Liver (tissue), 9 donors: ENCODE measurements around the gene MYOCOS. TPM values are rescaled to one million over a fixed set of nuclear protein-coding genes. Genes with fewer than 3 reads are reported as not detected.

Source experiments
- DNase-seq: peaks from one replicate; pipeline ENCODE4 v3.0.0-alpha.2; 2017; ENCODE audit warnings: low spot score
- H3K27ac ChIP-seq, 2 donors: one replicate each; pipeline ENCODE4 v1.7.0; 2013; ENCODE audit warnings: inconsistent platforms in 2 of 2, low read length in 2 of 2, control low read depth in 1 of 2, low read depth in 1 of 2, mild to moderate bottlenecking in 1 of 2
- H3K27me3 ChIP-seq, 4 donors: one replicate each; pipeline versions ENCODE4 v1.6.1 to v1.7.0; 2013; ENCODE audit warnings: low read length in 3 of 4, inconsistent platforms in 1 of 4, mild to moderate bottlenecking in 1 of 4, moderate library complexity in 1 of 4; ENCODE audit not compliant: control insufficient read depth in 4 of 4, insufficient read depth in 4 of 4
- H3K36me3 ChIP-seq, 4 donors: one replicate each; pipeline versions ENCODE4 v1.6.1 to v1.7.0; 2013; ENCODE audit warnings: low read length in 3 of 4, mild to moderate bottlenecking in 3 of 4, low read depth in 1 of 4, moderate library complexity in 1 of 4; ENCODE audit not compliant: control insufficient read depth in 4 of 4, insufficient read depth in 3 of 4
- H3K4me1 ChIP-seq, 4 donors: one replicate each; pipeline versions ENCODE4 v1.6.1 to v1.7.0; 2013; ENCODE audit warnings: low read length in 3 of 4, mild to moderate bottlenecking in 3 of 4, moderate library complexity in 1 of 4; ENCODE audit not compliant: control insufficient read depth in 4 of 4, insufficient read depth in 4 of 4
- H3K4me3 ChIP-seq, 3 donors: one replicate each; pipeline versions ENCODE4 v1.6.1 to v1.7.0; 2013; ENCODE audit warnings: low read length in 3 of 3, control low read depth in 1 of 3, low read depth in 1 of 3, mild to moderate bottlenecking in 1 of 3
- H3K9ac ChIP-seq, 2 donors: one replicate each; pipeline ENCODE4 v1.7.0; 2013; ENCODE audit warnings: low read length in 2 of 2, mild to moderate bottlenecking in 2 of 2, moderate library complexity in 2 of 2, control low read depth in 1 of 2, low read depth in 1 of 2
- H3K9me3 ChIP-seq, 4 donors: one replicate each; pipeline versions ENCODE4 v1.6.1 to v1.7.0; 2013; ENCODE audit warnings: low read length in 3 of 4; ENCODE audit not compliant: control insufficient read depth in 4 of 4
- CTCF ChIP-seq: fragments of 150-350 bp; IDR thresholded peaks from 2 replicates; pipeline ENCODE4 v1.5.1; 2017; ENCODE audit warnings: improper control_type of control experiment, low read depth, low read length; ENCODE audit not compliant: missing input control
- EGR1 ChIP-seq, 2 donors: IDR thresholded peaks; 2 replicates each; pipeline ENCODE4 v1.6.1; 2016 to 2018; ENCODE audit warnings: antibody characterized with exemption in 2 of 2, low read depth in 2 of 2
- FOXA1 ChIP-seq: IDR thresholded peaks from 2 replicates; pipeline ENCODE4 v1.6.1; 2016; ENCODE audit warnings: antibody characterized with exemption
- FOXA2 ChIP-seq: IDR thresholded peaks from 2 replicates; pipeline ENCODE4 v1.6.1; 2016; ENCODE audit warnings: antibody characterized with exemption
- GABPA ChIP-seq, 2 donors: IDR thresholded peaks in 1 of 2; conservative IDR thresholded peaks in 1 of 2; 2 replicates each; pipeline ENCODE4 v1.6.1; 2016; ENCODE audit warnings: antibody characterized with exemption in 2 of 2, mild to moderate bottlenecking in 1 of 2, moderate library complexity in 1 of 2
- HNF4A ChIP-seq, 2 donors: conservative IDR thresholded peaks; 2 replicates each; pipeline ENCODE4 v1.6.1; 2016; ENCODE audit warnings: antibody characterized with exemption in 2 of 2, mild to moderate bottlenecking in 2 of 2
- HNF4G ChIP-seq: IDR thresholded peaks from 2 replicates; pipeline ENCODE4 v1.6.1; 2016; ENCODE audit warnings: antibody characterized with exemption
- JUND ChIP-seq, 2 donors: IDR thresholded peaks; 2 replicates each; pipeline ENCODE4 v1.6.1; 2016; ENCODE audit warnings: antibody characterized with exemption in 2 of 2
- NR2F2 ChIP-seq: IDR thresholded peaks from 2 replicates; pipeline ENCODE4 v1.6.1; 2016; ENCODE audit warnings: antibody characterized with exemption
- RAD21 ChIP-seq, 2 donors: IDR thresholded peaks; 2 replicates each; pipeline ENCODE4 v1.6.1; 2016; ENCODE audit warnings: antibody characterized with exemption in 2 of 2, mild to moderate bottlenecking in 2 of 2
- REST ChIP-seq: IDR thresholded peaks from 2 replicates; pipeline ENCODE4 v1.6.1; 2016; ENCODE audit warnings: antibody characterized with exemption, mild to moderate bottlenecking
- RXRA ChIP-seq, 2 donors: IDR thresholded peaks; 2 replicates each; pipeline ENCODE4 v1.6.1; 2017 to 2018; ENCODE audit warnings: antibody characterized with exemption in 2 of 2, mild to moderate bottlenecking in 1 of 2
- SP1 ChIP-seq: IDR thresholded peaks from 2 replicates; pipeline ENCODE4 v1.6.1; 2018; ENCODE audit warnings: antibody characterized with exemption, mild to moderate bottlenecking
- TAF1 ChIP-seq: conservative IDR thresholded peaks from 2 replicates; pipeline ENCODE4 v1.6.1; 2016; ENCODE audit warnings: antibody characterized with exemption, mild to moderate bottlenecking
- YY1 ChIP-seq: IDR thresholded peaks from 2 replicates; pipeline ENCODE4 v1.6.1; 2016; ENCODE audit warnings: antibody characterized with exemption, mild to moderate bottlenecking
- WGBS: extraction: QIAGEN DNeasy Blood & Tissue Kit; methylation state at CpG from one replicate; pipeline ENCODE4 v1.1.7; 2013; 5-methylcytosine and 5-hydroxymethylcytosine counted together
- polyA plus RNA-seq, 2 donors: library from polyadenylated mRNA; stranded (reverse) in 1 of 2; unstranded in 1 of 2; fragments of 200-250 nt in 1 of 2; fragments of >200 nt in 1 of 2; fragmentation: Nextera tagmentation in 1 of 2; extraction: Ambion mirVana in 1 of 2; gene quantifications; one replicate each; pipeline versions ENCODE4 v1.2.1 to v1.2.3, GENCODE V29; 2013 to 2015
- total RNA-seq, 2 donors: library from RNA; depleted of rRNA; stranded (reverse); fragments of >200 nt; gene quantifications; one replicate each; pipeline ENCODE4 v1.2.3, GENCODE V29; 2014
- TF ChIP-seq, protein P1 (sequence below): IDR thresholded peaks from 2 replicates; pipeline ENCODE4 v1.6.1; 2016; ENCODE audit warnings: antibody characterized with exemption
- TF ChIP-seq, protein P2 (sequence below): IDR thresholded peaks from 2 replicates; pipeline ENCODE4 v1.6.1; 2016; ENCODE audit warnings: antibody characterized with exemption
- TF ChIP-seq, protein P3 (sequence below): IDR thresholded peaks from 2 replicates; pipeline ENCODE4 v1.6.1; 2016; ENCODE audit warnings: antibody characterized with exemption
- donor health status: healthy.
- donor health status: healthy.
- donor health status: healthy.
- donor health status: healthy.
- donor health status: healthy.

The MYOCOS gene
- total and polyA plus RNA-seq, 4 donors, result 0.08 TPM; not detected in 3

DNA sequence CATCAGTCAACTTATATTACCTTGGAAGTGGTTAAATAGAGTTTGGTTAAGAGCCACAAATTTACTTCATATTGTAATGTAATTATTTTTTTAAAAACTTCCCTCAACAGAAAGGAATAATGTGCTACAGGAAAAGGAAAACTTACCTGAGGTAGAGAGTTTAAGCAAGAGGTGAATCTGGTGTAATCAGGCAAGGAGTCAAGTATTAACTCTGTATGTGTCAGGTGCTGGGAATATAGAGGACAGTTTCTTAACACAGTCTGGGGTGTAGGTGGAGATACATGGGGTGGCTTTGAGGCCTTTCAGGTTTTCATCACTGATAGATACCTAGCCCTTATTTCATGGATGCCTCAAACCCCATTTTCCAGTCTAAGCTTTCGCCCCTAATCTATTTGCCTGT, 25.9 kb upstream of the MYOCOS start:
- 97% methylated on average over 1 of the region's 1 CpG for WGBS
- H3K4me1 ChIP-seq, result peaks cover 9 to 34% (median 15%) of the 10 kb centered on the region in 4 donors
- TF ChIP-seq HNF4G (no peak), RAD21 (IDR thresholded peaks at IDR 0.05) (no peak), NR2F2 (no peak), YY1 (no peak), SP1 (no peak), FOXA1 (no peak), REST (no peak), CTCF (no peak), RXRA (IDR thresholded peaks at IDR 0.05) (no peak), TAF1 (no peak), EGR1 (IDR thresholded peaks at IDR 0.05; ENCODE audit: low read depth in 2 of 2) (no peak), JUND (IDR thresholded peaks at IDR 0.05) (no peak), FOXA2 (no peak), HNF4A (conservative IDR thresholded peaks at IDR 0.05) (no peak), GABPA (IDR thresholded peaks at IDR 0.05 in 1 of 2, conservative IDR thresholded peaks at IDR 0.05 in 1 of 2) (no peak)
- TF ChIP-seq, protein P1, sequence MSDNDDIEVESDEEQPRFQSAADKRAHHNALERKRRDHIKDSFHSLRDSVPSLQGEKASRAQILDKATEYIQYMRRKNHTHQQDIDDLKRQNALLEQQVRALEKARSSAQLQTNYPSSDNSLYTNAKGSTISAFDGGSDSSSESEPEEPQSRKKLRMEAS, result no peak
- TF ChIP-seq, protein P2, sequence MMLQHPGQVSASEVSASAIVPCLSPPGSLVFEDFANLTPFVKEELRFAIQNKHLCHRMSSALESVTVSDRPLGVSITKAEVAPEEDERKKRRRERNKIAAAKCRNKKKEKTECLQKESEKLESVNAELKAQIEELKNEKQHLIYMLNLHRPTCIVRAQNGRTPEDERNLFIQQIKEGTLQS, result no peak
- TF ChIP-seq, protein P3, sequence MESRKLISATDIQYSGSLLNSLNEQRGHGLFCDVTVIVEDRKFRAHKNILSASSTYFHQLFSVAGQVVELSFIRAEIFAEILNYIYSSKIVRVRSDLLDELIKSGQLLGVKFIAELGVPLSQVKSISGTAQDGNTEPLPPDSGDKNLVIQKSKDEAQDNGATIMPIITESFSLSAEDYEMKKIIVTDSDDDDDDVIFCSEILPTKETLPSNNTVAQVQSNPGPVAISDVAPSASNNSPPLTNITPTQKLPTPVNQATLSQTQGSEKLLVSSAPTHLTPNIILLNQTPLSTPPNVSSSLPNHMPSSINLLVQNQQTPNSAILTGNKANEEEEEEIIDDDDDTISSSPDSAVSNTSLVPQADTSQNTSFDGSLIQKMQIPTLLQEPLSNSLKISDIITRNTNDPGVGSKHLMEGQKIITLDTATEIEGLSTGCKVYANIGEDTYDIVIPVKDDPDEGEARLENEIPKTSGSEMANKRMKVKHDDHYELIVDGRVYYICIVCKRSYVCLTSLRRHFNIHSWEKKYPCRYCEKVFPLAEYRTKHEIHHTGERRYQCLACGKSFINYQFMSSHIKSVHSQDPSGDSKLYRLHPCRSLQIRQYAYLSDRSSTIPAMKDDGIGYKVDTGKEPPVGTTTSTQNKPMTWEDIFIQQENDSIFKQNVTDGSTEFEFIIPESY, result no peak
- H3K27ac ChIP-seq, result peak overlapping the region; percentile 64 to 78
- no peaks in the 10 kb centered on the region for H3K27me3 ChIP-seq
- no peak overlapping the region for H3K4me3 ChIP-seq
- peak overlapping the region in 1 of 2 donors; percentile 14 for H3K9ac ChIP-seq
- DNase-seq, result no peak
- H3K9me3 ChIP-seq, result no peaks in the 10 kb centered on the region
- H3K36me3 ChIP-seq, result peaks cover 5 to 16% (median 9%) of the 10 kb centered on the region in 4 donors
